A549 (cell line): Measurements from ENCODE around the gene MLST8. TPM values are rescaled to one million over a fixed set of nuclear protein-coding genes. Genes with fewer than 3 reads are reported as not detected.

Experiments used
- ATAC-seq, 2 experiments: fragments of 200-7000 bp in 1 of 2; fragments of >200 bp in 1 of 2; cut with Nextera tagmentation in 1 of 2; cut with Tn5 transposase in 1 of 2; 3 replicates each; pipeline versions ENCODE4 v1.8.0 to v1.9.1; 2018 to 2020; ENCODE audit warnings: mild to moderate bottlenecking in 1 of 2, moderate library complexity in 1 of 2
- CTCF ChIA-PET: fragments of 300-600 bp; sonication (Branson Sonifier 250); formaldehyde crosslinking; extraction: SDS; loops from one replicate; lab custom pipeline; 2021; ENCODE audit warnings: antibody characterized with exemption, inconsistent platforms; lab: Yijun Ruan, JAX
- POLR2A ChIA-PET: fragments of 350-600 bp; formaldehyde crosslinking; extraction: SDS; loops from one replicate; lab custom pipeline; 2021; ENCODE audit warnings: antibody characterized with exemption, inconsistent platforms; lab: Yijun Ruan, JAX
- DNase-seq, 2 experiments: peaks; one replicate each; pipeline versions ENCODE4 v3.0.0 to v3.0.0-alpha.2; 2011 to 2016; ENCODE audit warnings: low read depth in 1 of 2, low spot score in 1 of 2
- FAIRE-seq: peaks from 2 replicates; lab custom pipeline; 2011; peaks lifted over from hg19 to GRCh38; lab: Jason Lieb, UNC
- H3K27ac ChIP-seq, 2 experiments: fragments of >200 bp; sonication (Bioruptor Twin); formaldehyde crosslinking; 3 replicates each; pipeline ENCODE4 v1.5.1; 2016 to 2017
- H3K4me1 ChIP-seq: fragments of >200 bp; sonication (Bioruptor Twin); formaldehyde crosslinking; 3 replicates; pipeline ENCODE4 v1.6.1; 2016
- H3K4me2 ChIP-seq: fragments of >200 bp; sonication (Bioruptor Twin); formaldehyde crosslinking; 3 replicates; pipeline ENCODE4 v1.6.1; 2016
- H3K4me3 ChIP-seq: fragments of >200 bp; sonication (Bioruptor Twin); formaldehyde crosslinking; 3 replicates; pipeline ENCODE4 v1.5.1; 2016
- H3K9me3 ChIP-seq: fragments of >200 bp; sonication (Bioruptor Twin); formaldehyde crosslinking; 3 replicates; pipeline ENCODE4 v1.6.1; 2016
- CBX2 ChIP-seq: fragments of 200-600 bp; sonication (generic); IDR thresholded peaks from 2 replicates; pipeline ENCODE4 v1.6.1; 2016; ENCODE audit warnings: low read depth, mild to moderate bottlenecking, borderline replicate concordance
- CBX8 ChIP-seq: fragments of 200-600 bp; sonication (generic); IDR thresholded peaks from 2 replicates; pipeline ENCODE4 v1.6.1; 2016
- ESRRA ChIP-seq: fragments of 150-350 bp; IDR thresholded peaks from 2 replicates; pipeline ENCODE4 v1.6.1; 2014; ENCODE audit warnings: mild to moderate bottlenecking, low read length, borderline replicate concordance
- FOSB ChIP-seq: fragments of 250-450 bp; sonication (Bioruptor Pico); IDR thresholded peaks from 2 replicates; pipeline ENCODE4 v1.5.0; 2020; ENCODE audit warnings: mild to moderate bottlenecking, moderate library complexity
- FOXS1 ChIP-seq: fragments of 250-450 bp; sonication (Bioruptor Pico); IDR thresholded peaks from 2 replicates; pipeline ENCODE4 v1.5.0; 2020; ENCODE audit warnings: mild to moderate bottlenecking, moderate library complexity
- GATA3 ChIP-seq: IDR thresholded peaks from 2 replicates; pipeline ENCODE4 v1.6.1; 2012; ENCODE audit warnings: borderline replicate concordance
- HOXB5 ChIP-seq: fragments of 250-450 bp; sonication (Bioruptor Pico); IDR thresholded peaks from 2 replicates; pipeline ENCODE4 v1.5.0; 2020; ENCODE audit warnings: mild to moderate bottlenecking, moderate library complexity
- JUN ChIP-seq, 2 experiments: fragments of >200 bp; sonication (Bioruptor Twin); formaldehyde crosslinking; IDR thresholded peaks; 2 replicates in 1 of 2; 3 replicates in 1 of 2; pipeline ENCODE4 v1.6.1; 2016 to 2017
- JUNB ChIP-seq: fragments of >200 bp; sonication (Bioruptor Twin); formaldehyde crosslinking; IDR thresholded peaks from 2 replicates; pipeline ENCODE4 v1.6.1; 2016
- KDM5A ChIP-seq: fragments of 200-600 bp; sonication (generic); IDR thresholded peaks from 2 replicates; pipeline ENCODE4 v1.6.1; 2016; ENCODE audit warnings: antibody characterized with exemption, mild to moderate bottlenecking
- MAZ ChIP-seq: fragments of 150-350 bp; IDR thresholded peaks from 2 replicates; pipeline ENCODE4 v1.6.1; 2014; ENCODE audit warnings: antibody characterized with exemption, low read depth, low read length, borderline replicate concordance
- NFE2L2 ChIP-seq: fragments of 150-350 bp; conservative IDR thresholded peaks from 2 replicates; pipeline ENCODE4 v1.6.1; 2014; ENCODE audit warnings: low read length
- NPAS2 ChIP-seq: fragments of 250-450 bp; sonication (Bioruptor Pico); IDR thresholded peaks from 2 replicates; pipeline ENCODE4 v1.8.0; 2022; ENCODE audit warnings: mild to moderate bottlenecking, moderate library complexity, borderline replicate concordance
- RAD21 ChIP-seq, 2 experiments: fragments of >200 bp in 1 of 2; sonication (Bioruptor Twin) in 1 of 2; formaldehyde crosslinking in 1 of 2; IDR thresholded peaks in 1 of 2; conservative IDR thresholded peaks in 1 of 2; 2 replicates in 1 of 2; 3 replicates in 1 of 2; pipeline ENCODE4 v1.6.1; 2012 to 2018; ENCODE audit warnings: inconsistent platforms in 1 of 2
- RCOR1 ChIP-seq: fragments of 150-350 bp; IDR thresholded peaks from 2 replicates; pipeline ENCODE4 v1.6.1; 2014; ENCODE audit warnings: antibody characterized with exemption, low read length, low read depth
- RNF2 ChIP-seq: fragments of 200-600 bp; sonication (generic); IDR thresholded peaks from 2 replicates; pipeline ENCODE4 v1.6.1; 2016; ENCODE audit warnings: low read depth, mild to moderate bottlenecking, antibody characterized with exemption, moderate library complexity, borderline replicate concordance
- SMC3 ChIP-seq: fragments of >200 bp; sonication (Bioruptor Twin); formaldehyde crosslinking; IDR thresholded peaks from 3 replicates; pipeline ENCODE4 v1.6.1; 2018; ENCODE audit warnings: inconsistent platforms
- SREBF2 ChIP-seq: fragments of 450-650 bp; IDR thresholded peaks from 2 replicates; pipeline ENCODE4 v1.6.1; 2014; ENCODE audit warnings: mild to moderate bottlenecking, moderate library complexity
- TP53 ChIP-seq: fragments of 250-450 bp; sonication (Bioruptor Pico); IDR thresholded peaks from 2 replicates; pipeline ENCODE4 v1.5.0; 2021; ENCODE audit warnings: mild to moderate bottlenecking, moderate library complexity
- ZFP36 ChIP-seq: fragments of 450-650 bp; IDR thresholded peaks from 2 replicates; pipeline ENCODE4 v1.6.1; 2014; ENCODE audit warnings: borderline replicate concordance; ENCODE audit not compliant: partially characterized antibody
- ZNF302 ChIP-seq: fragments of 250-450 bp; sonication (Bioruptor Pico); IDR thresholded peaks from 2 replicates; pipeline ENCODE4 v1.9.0; 2021; ENCODE audit warnings: inconsistent platforms, mild to moderate bottlenecking, moderate library complexity
- ZSCAN20 ChIP-seq: fragments of 250-450 bp; sonication (Bioruptor Pico); IDR thresholded peaks from 2 replicates; pipeline ENCODE4 v1.8.0; 2022; ENCODE audit warnings: mild to moderate bottlenecking, moderate library complexity
- WGBS: methylation state at CpG from one replicate; pipeline ENCODE4 v1.1.6; 2017; ENCODE audit errors: missing lambda C conversion rate; 5-methylcytosine and 5-hydroxymethylcytosine counted together
- polyA plus RNA-seq, 4 experiments: library from polyadenylated mRNA; depleted of rRNA in 3 of 4; stranded (reverse); fragments of >200 nt; fragmentation: RNase III in 1 of 4; extraction: RNeasy Plus Mini Kit Qiagen cat#74134 plus additional on column Dnase treatment in 1 of 4; gene quantifications; 2 replicates in 3 of 4; 3 replicates in 1 of 4; pipeline ENCODE4 v1.2.3, GENCODE V29; 2011 to 2017
- TF ChIP-seq, protein P1 (sequence below): fragments of >200 bp; sonication (Bioruptor Twin); formaldehyde crosslinking; IDR thresholded peaks from 3 replicates; pipeline ENCODE4 v1.5.1; 2016
- TF ChIP-seq, protein P2 (sequence below): IDR thresholded peaks from 2 replicates; pipeline ENCODE4 v1.6.1; 2012; ENCODE audit warnings: low read depth, borderline replicate concordance
- TF ChIP-seq, protein P3 (sequence below): fragments of >200 bp; sonication (Bioruptor Twin); formaldehyde crosslinking; IDR thresholded peaks from 3 replicates; pipeline ENCODE4 v1.6.1; 2016
- TF ChIP-seq, protein P4 (sequence below): fragments of 150-350 bp; IDR thresholded peaks from 2 replicates; pipeline ENCODE4 v1.6.1; 2014; ENCODE audit warnings: low read depth, mild to moderate bottlenecking, low read length

The MLST8 gene
- polyA plus RNA-seq, 2 of the 4 experiments (the other 2 are of a cell fraction): 46.8 to 53.9 TPM

DNA sequence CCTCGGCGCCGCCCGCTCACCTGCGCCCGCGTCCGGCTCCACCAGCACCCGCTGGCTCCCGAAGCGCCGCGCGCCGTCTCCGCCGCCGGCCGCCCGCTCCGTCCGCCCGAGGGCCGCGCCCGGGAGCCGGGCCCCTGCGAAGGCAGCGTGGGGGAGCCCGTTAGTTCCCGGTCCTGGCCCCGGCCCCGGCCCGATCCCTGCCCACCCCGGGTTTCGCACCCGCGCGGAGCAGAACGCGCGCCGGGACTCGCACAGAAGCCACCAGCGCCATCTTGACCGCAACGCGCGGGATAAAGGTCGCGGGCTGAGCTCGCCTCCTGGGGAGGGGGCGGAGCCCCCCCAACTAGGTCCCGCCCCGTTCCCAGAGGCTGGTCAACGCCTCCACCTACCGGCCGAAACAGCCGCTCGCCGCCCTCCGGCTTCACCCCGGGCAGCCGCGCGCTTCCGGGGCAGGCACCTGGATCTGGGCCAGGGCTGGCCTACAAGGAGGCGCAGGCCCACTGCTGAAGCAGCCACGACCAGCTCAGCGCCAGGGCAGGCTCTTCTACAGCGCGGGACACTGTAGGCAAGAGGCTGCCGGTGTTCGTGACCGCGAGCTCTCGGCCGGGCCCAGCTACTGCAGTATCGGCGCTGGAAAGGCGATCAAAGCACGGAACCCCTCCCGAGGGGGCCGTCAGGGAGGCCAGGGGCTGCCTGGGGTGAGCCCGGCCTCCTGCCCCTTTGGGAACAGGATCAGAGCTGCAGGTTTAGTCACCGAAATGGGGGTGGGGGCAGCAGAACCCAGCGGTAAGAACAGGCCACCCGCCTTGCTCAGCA lies 46.2 kb downstream of the MLST8 start, which contains the start of gene ECI1 (continued):
- TF ChIP-seq KDM5A: 0 out of 2 replicates have a peak, but pooled peaks have one; percentile 41
- peak; percentile 18; the same call in 1 of the 2 replicates for TF ChIP-seq ESRRA
- TF ChIP-seq, protein P1, sequence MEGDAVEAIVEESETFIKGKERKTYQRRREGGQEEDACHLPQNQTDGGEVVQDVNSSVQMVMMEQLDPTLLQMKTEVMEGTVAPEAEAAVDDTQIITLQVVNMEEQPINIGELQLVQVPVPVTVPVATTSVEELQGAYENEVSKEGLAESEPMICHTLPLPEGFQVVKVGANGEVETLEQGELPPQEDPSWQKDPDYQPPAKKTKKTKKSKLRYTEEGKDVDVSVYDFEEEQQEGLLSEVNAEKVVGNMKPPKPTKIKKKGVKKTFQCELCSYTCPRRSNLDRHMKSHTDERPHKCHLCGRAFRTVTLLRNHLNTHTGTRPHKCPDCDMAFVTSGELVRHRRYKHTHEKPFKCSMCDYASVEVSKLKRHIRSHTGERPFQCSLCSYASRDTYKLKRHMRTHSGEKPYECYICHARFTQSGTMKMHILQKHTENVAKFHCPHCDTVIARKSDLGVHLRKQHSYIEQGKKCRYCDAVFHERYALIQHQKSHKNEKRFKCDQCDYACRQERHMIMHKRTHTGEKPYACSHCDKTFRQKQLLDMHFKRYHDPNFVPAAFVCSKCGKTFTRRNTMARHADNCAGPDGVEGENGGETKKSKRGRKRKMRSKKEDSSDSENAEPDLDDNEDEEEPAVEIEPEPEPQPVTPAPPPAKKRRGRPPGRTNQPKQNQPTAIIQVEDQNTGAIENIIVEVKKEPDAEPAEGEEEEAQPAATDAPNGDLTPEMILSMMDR: peak; percentile 56
- TF ChIP-seq FOXS1 (CRISPR knock-in tag): no peak
- TF ChIP-seq TP53 (CRISPR knock-in tag): 0 out of 2 replicates have a peak, but pooled peaks have one; percentile 14
- TF ChIP-seq JUNB: no peak
- TF ChIP-seq MAZ: peak; percentile 25; the same call in 1 of the 2 replicates
- TF ChIP-seq, protein P2, sequence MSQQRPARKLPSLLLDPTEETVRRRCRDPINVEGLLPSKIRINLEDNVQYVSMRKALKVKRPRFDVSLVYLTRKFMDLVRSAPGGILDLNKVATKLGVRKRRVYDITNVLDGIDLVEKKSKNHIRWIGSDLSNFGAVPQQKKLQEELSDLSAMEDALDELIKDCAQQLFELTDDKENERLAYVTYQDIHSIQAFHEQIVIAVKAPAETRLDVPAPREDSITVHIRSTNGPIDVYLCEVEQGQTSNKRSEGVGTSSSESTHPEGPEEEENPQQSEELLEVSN: 0 out of 2 replicates have a peak, but pooled peaks have one; percentile 39
- TF ChIP-seq GATA3: 0 out of 2 replicates have a peak, but pooled peaks have one; percentile 20
- no peak for TF ChIP-seq RCOR1
- peak; percentile 28; the same call in 1 of the 2 replicates for TF ChIP-seq FOSB (CRISPR knock-in tag)
- TF ChIP-seq, all 56 proteins: peak for 18

DNA sequence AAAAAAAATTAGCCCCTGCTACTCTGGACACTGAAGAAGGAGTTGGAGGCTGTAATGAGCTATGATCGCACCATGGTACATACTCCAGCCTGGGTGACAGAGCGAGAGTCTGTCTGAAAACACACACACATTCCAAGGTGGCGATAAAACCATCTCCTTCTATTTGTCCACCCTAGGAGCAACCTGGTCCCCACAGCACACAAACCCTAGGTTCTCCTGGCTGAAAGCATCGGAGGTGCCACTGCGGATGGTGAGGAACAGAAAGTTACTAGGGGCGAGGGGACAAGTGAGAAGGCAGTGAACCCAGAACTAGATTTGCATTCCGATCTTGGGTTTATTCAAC lies 47.5 kb downstream of the MLST8 start:
- no peak for ATAC-seq
- no peak for FAIRE-seq
- no peak overlapping the region; the same call in 2 of the 3 replicates for H3K4me2 ChIP-seq
- ChIA-PET POLR2A (interaction anchor here (0.5 to 4.9 kb wide), 7 partner anchors 10 to 97 kb away, joined by 3 to 25 read pairs (median 9); partner anchors contain the start of genes PGP, RNPS1 and TRAF7), CTCF (interaction anchor here (1.2 to 3.5 kb wide), 5 partner anchors 11 to 249 kb away, joined by 3 to 33 read pairs (median 8); partner anchors contain the start of gene CASKIN1)
- TF ChIP-seq FOSB (CRISPR knock-in tag): no peak
- no peak for TF ChIP-seq NFE2L2
- TF ChIP-seq CBX8: no peak
- TF ChIP-seq, protein P3, sequence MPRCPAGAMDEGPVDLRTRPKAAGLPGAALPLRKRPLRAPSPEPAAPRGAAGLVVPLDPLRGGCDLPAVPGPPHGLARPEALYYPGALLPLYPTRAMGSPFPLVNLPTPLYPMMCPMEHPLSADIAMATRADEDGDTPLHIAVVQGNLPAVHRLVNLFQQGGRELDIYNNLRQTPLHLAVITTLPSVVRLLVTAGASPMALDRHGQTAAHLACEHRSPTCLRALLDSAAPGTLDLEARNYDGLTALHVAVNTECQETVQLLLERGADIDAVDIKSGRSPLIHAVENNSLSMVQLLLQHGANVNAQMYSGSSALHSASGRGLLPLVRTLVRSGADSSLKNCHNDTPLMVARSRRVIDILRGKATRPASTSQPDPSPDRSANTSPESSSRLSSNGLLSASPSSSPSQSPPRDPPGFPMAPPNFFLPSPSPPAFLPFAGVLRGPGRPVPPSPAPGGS: no peak
- TF ChIP-seq, protein P4, sequence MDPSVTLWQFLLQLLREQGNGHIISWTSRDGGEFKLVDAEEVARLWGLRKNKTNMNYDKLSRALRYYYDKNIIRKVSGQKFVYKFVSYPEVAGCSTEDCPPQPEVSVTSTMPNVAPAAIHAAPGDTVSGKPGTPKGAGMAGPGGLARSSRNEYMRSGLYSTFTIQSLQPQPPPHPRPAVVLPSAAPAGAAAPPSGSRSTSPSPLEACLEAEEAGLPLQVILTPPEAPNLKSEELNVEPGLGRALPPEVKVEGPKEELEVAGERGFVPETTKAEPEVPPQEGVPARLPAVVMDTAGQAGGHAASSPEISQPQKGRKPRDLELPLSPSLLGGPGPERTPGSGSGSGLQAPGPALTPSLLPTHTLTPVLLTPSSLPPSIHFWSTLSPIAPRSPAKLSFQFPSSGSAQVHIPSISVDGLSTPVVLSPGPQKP: no peak
- TF ChIP-seq NPAS2 (CRISPR knock-in tag): no peak
- TF ChIP-seq KDM5A: no peak
- TF ChIP-seq JUN (IDR thresholded peaks at IDR 0.05): no peak
- TF ChIP-seq SREBF2: no peak
- no peak for DNase-seq
- no peak overlapping the region for H3K4me3 ChIP-seq
- peak overlapping the region in 1 of 2 experiments; percentile 96; a peak in 3 of 6 replicates for H3K27ac ChIP-seq
- peaks cover 20% of the 10 kb centered on the region for H3K4me1 ChIP-seq
- 89% methylated on average over 7 of the region's 7 CpGs for WGBS
- H3K9me3 ChIP-seq: no peaks in the 10 kb centered on the region

DNA sequence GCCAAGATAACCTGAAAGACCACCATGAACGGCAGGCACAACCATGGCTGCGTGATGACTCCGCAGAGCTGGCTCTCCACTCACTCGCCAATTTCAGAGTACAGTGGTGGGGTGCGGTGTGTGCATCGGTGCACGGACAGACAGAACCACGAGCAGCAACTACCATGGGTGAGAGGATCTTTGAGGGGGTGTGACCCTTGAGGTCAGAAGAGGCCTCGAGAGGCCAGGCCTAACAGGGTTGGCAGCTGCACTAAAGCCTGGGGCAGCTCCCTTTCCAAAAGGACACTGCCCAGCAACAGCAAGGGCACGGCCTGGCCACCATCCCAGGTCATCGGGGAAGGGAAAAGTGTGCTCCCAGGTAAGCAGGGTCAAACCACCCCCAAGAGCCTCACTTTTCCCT lies 48.0 kb downstream of the MLST8 start:
- H3K4me2 ChIP-seq: no peak overlapping the region
- no peaks in the 10 kb centered on the region for H3K9me3 ChIP-seq
- POLR2A ChIA-PET: interaction anchor here (3.9 to 4.9 kb wide), 2 partner anchors 9 to 98 kb away, joined by 15 to 25 read pairs; partner anchors contain the start of gene TRAF7
- no peak for ATAC-seq
- DNase-seq: no peak
- no peak for FAIRE-seq
- peaks cover 20% of the 10 kb centered on the region for H3K4me1 ChIP-seq
- no peak overlapping the region for H3K27ac ChIP-seq
- CTCF ChIA-PET: interaction anchor here (0.8 to 3.5 kb wide), 3 partner anchors 10 to 57 kb away, joined by 3 to 33 read pairs (median 21); partner anchors contain the start of gene CASKIN1
- H3K4me3 ChIP-seq: no peak overlapping the region
- TF ChIP-seq RNF2 (no peak), ZFP36 (no peak), RAD21 (conservative IDR thresholded peaks at IDR 0.05 in 1 of 2, IDR thresholded peaks at IDR 0.05 in 1 of 2) (no peak), ZSCAN20 (CRISPR knock-in tag) (no peak), SMC3 (no peak), CBX2 (no peak), HOXB5 (CRISPR knock-in tag) (no peak), ZNF302 (no peak), NFE2L2 (no peak)
- WGBS: 82% methylated on average over 10 of the region's 11 CpGs
